UCSD-AML1 (cell line): ENCODE data around the gene PAX5.
A peak's percentile ranks its signal among the peaks of the same experiment; 100 is the strongest.

ENCODE experiments used
- DNase-seq: peaks from one replicate; lab custom pipeline; 2025; ENCODE audit not compliant: unreplicated experiment; lab: John Stamatoyannopoulos, UW

PAX5 gene

GRCh38 chr9:36839131-36839885 is 194.8 kb downstream of the PAX5 start:
- DNase-seq, result no peak

GRCh38 chr9:36837431-36838405 is 196.3 kb downstream of the PAX5 start:
- no peak for DNase-seq

- DNase-seq, result no peak
Measured at GRCh38 chr9:36836486-36836885, 197.6 kb downstream of the PAX5 start.

GRCh38 chr9:36835271-36835996 is 198.6 kb downstream of the PAX5 start:
- no peak for DNase-seq

- no peak for DNase-seq
Measured at GRCh38 chr9:36834736-36835135, 199.3 kb downstream of the PAX5 start.

- DNase-seq, result no peak
Measured at GRCh38 chr9:36833954-36834353, 200.1 kb downstream of the PAX5 start.

- no peak for DNase-seq
Measured at GRCh38 chr9:36832164-36832795, 201.8 kb downstream of the PAX5 start.

- DNase-seq, result no peak
Measured at GRCh38 chr9:36831381-36832161, 202.5 kb downstream of the PAX5 start.

- DNase-seq, result no peak
Measured at GRCh38 chr9:36828611-36829013, 205.5 kb downstream of the PAX5 start.

- no peak for DNase-seq
Measured at GRCh38 chr9:36827593-36827992, 206.5 kb downstream of the PAX5 start.

GRCh38 chr9:36826581-36826980 is 207.5 kb downstream of the PAX5 start:
- no peak for DNase-seq

- DNase-seq, result no peak
Measured at GRCh38 chr9:36825179-36825578, 208.9 kb downstream of the PAX5 start.

- no peak for DNase-seq
Measured at GRCh38 chr9:36823934-36824333, 210.1 kb downstream of the PAX5 start.

GRCh38 chr9:36823466-36823865 is 210.6 kb downstream of the PAX5 start:
- no peak for DNase-seq

GRCh38 chr9:36822201-36822600 is 211.9 kb downstream of the PAX5 start:
- DNase-seq, result no peak

- no peak for DNase-seq
Measured at GRCh38 chr9:36820392-36820861, 213.6 kb downstream of the PAX5 start.

GRCh38 chr9:36818965-36819870 is 214.8 kb downstream of the PAX5 start:
- peak; percentile 44 for DNase-seq

- DNase-seq, result no peak
Measured at GRCh38 chr9:36818242-36818938, 215.7 kb downstream of the PAX5 start.
